A549 (cell line): Measurements from ENCODE around the gene CDKN2AIPNL. TPM values are rescaled to one million over a fixed set of nuclear protein-coding genes. Genes with fewer than 3 reads are reported as not detected.
A peak's percentile ranks its signal among the peaks of the same experiment; 100 is the strongest.

Experiments
- ATAC-seq, 2 experiments: fragments of 200-7000 bp in 1 of 2; fragments of >200 bp in 1 of 2; cut with Nextera tagmentation in 1 of 2; cut with Tn5 transposase in 1 of 2; 3 replicates each; pipeline versions ENCODE4 v1.8.0 to v1.9.1; 2018 to 2020; ENCODE audit warnings: mild to moderate bottlenecking in 1 of 2, moderate library complexity in 1 of 2
- CTCF ChIA-PET: fragments of 300-600 bp; sonication (Branson Sonifier 250); formaldehyde crosslinking; extraction: SDS; loops from one replicate; lab custom pipeline; 2021; ENCODE audit warnings: antibody characterized with exemption, inconsistent platforms; lab: Yijun Ruan, JAX
- POLR2A ChIA-PET: fragments of 350-600 bp; formaldehyde crosslinking; extraction: SDS; loops from one replicate; lab custom pipeline; 2021; ENCODE audit warnings: antibody characterized with exemption, inconsistent platforms; lab: Yijun Ruan, JAX
- DNase-seq, 2 experiments: peaks; one replicate each; pipeline versions ENCODE4 v3.0.0 to v3.0.0-alpha.2; 2011 to 2016; ENCODE audit warnings: low read depth in 1 of 2, low spot score in 1 of 2
- FAIRE-seq: peaks from 2 replicates; lab custom pipeline; 2011; peaks lifted over from hg19 to GRCh38; lab: Jason Lieb, UNC
- H3K27ac ChIP-seq, 2 experiments: fragments of >200 bp; sonication (Bioruptor Twin); formaldehyde crosslinking; 3 replicates each; pipeline ENCODE4 v1.5.1; 2016 to 2017
- H3K4me1 ChIP-seq: fragments of >200 bp; sonication (Bioruptor Twin); formaldehyde crosslinking; 3 replicates; pipeline ENCODE4 v1.6.1; 2016
- H3K4me2 ChIP-seq: fragments of >200 bp; sonication (Bioruptor Twin); formaldehyde crosslinking; 3 replicates; pipeline ENCODE4 v1.6.1; 2016
- H3K4me3 ChIP-seq: fragments of >200 bp; sonication (Bioruptor Twin); formaldehyde crosslinking; 3 replicates; pipeline ENCODE4 v1.5.1; 2016
- H3K9me3 ChIP-seq: fragments of >200 bp; sonication (Bioruptor Twin); formaldehyde crosslinking; 3 replicates; pipeline ENCODE4 v1.6.1; 2016
- CBX2 ChIP-seq: fragments of 200-600 bp; sonication (generic); IDR thresholded peaks from 2 replicates; pipeline ENCODE4 v1.6.1; 2016; ENCODE audit warnings: low read depth, mild to moderate bottlenecking, borderline replicate concordance
- CEBPB ChIP-seq, 2 experiments: fragments of >200 bp in 1 of 2; sonication (Bioruptor Twin) in 1 of 2; formaldehyde crosslinking in 1 of 2; IDR thresholded peaks; 2 replicates each; pipeline ENCODE4 v1.6.1; 2012 to 2016
- E2F6 ChIP-seq: IDR thresholded peaks from 2 replicates; pipeline ENCODE4 v1.6.1; 2012; ENCODE audit warnings: low read depth, borderline replicate concordance
- EHF ChIP-seq: fragments of 250-450 bp; sonication (Bioruptor Pico); IDR thresholded peaks from 2 replicates; pipeline ENCODE4 v1.5.0; 2020; ENCODE audit warnings: mild to moderate bottlenecking
- EHMT2 ChIP-seq: fragments of 200-600 bp; sonication (generic); IDR thresholded peaks from 2 replicates; pipeline ENCODE4 v1.6.1; 2016; ENCODE audit warnings: antibody characterized with exemption, low read depth, mild to moderate bottlenecking, moderate library complexity
- ELK1 ChIP-seq: fragments of 150-350 bp; IDR thresholded peaks from 2 replicates; pipeline ENCODE4 v1.6.1; 2014; ENCODE audit warnings: low read depth, mild to moderate bottlenecking, low read length
- HOXA7 ChIP-seq: fragments of 250-450 bp; sonication (Bioruptor Pico); IDR thresholded peaks from 2 replicates; pipeline ENCODE4 v1.5.0; 2020; ENCODE audit warnings: mild to moderate bottlenecking, moderate library complexity
- HOXB13 ChIP-seq: fragments of 250-450 bp; sonication (Bioruptor Pico); IDR thresholded peaks from 2 replicates; pipeline ENCODE4 v1.5.0; 2020; ENCODE audit warnings: low read depth, mild to moderate bottlenecking, moderate library complexity
- HOXB5 ChIP-seq: fragments of 250-450 bp; sonication (Bioruptor Pico); IDR thresholded peaks from 2 replicates; pipeline ENCODE4 v1.5.0; 2020; ENCODE audit warnings: mild to moderate bottlenecking, moderate library complexity
- MYC ChIP-seq: IDR thresholded peaks from 2 replicates; pipeline ENCODE4 v1.6.1; 2012; ENCODE audit warnings: mild to moderate bottlenecking, inconsistent platforms, low read length, improper control_type of control experiment, borderline replicate concordance
- NR3C1 ChIP-seq: fragments of >200 bp; sonication (Bioruptor Twin); formaldehyde crosslinking; IDR thresholded peaks from 3 replicates; pipeline ENCODE4 v1.6.1; 2017
- PBX3 ChIP-seq: IDR thresholded peaks from 2 replicates; pipeline ENCODE4 v1.6.1; 2012
- POLR2AphosphoS2 ChIP-seq: conservative IDR thresholded peaks from 2 replicates; pipeline ENCODE4 v1.6.1; 2012; ENCODE audit warnings: low read length, improper control_type of control experiment, inconsistent platforms
- RARB ChIP-seq: fragments of 250-450 bp; sonication (Bioruptor Pico); IDR thresholded peaks from 2 replicates; pipeline ENCODE4 v1.8.0; 2021; ENCODE audit warnings: mild to moderate bottlenecking, moderate library complexity
- RCOR1 ChIP-seq: fragments of 150-350 bp; IDR thresholded peaks from 2 replicates; pipeline ENCODE4 v1.6.1; 2014; ENCODE audit warnings: antibody characterized with exemption, low read length, low read depth
- REST ChIP-seq: fragments of 200-600 bp; sonication (generic); IDR thresholded peaks from 2 replicates; pipeline ENCODE4 v1.6.1; 2016; ENCODE audit warnings: antibody characterized with exemption, mild to moderate bottlenecking, moderate library complexity
- TP53 ChIP-seq: fragments of 250-450 bp; sonication (Bioruptor Pico); IDR thresholded peaks from 2 replicates; pipeline ENCODE4 v1.5.0; 2021; ENCODE audit warnings: mild to moderate bottlenecking, moderate library complexity
- ZSCAN20 ChIP-seq: fragments of 250-450 bp; sonication (Bioruptor Pico); IDR thresholded peaks from 2 replicates; pipeline ENCODE4 v1.8.0; 2022; ENCODE audit warnings: mild to moderate bottlenecking, moderate library complexity
- WGBS: methylation state at CpG from one replicate; pipeline ENCODE4 v1.1.6; 2017; ENCODE audit errors: missing lambda C conversion rate; 5-methylcytosine and 5-hydroxymethylcytosine counted together
- polyA plus RNA-seq, 4 experiments: library from polyadenylated mRNA; depleted of rRNA in 3 of 4; stranded (reverse); fragments of >200 nt; fragmentation: RNase III in 1 of 4; extraction: RNeasy Plus Mini Kit Qiagen cat#74134 plus additional on column Dnase treatment in 1 of 4; gene quantifications; 2 replicates in 3 of 4; 3 replicates in 1 of 4; pipeline ENCODE4 v1.2.3, GENCODE V29; 2011 to 2017

Gene CDKN2AIPNL
- polyA plus RNA-seq, 2 of the 4 experiments (the other 2 are of a cell fraction), result 48.0 to 49.9 TPM

- H3K9me3 ChIP-seq, result no peaks in the 10 kb centered on the region
- ATAC-seq (no peak), FAIRE-seq (no peak), DNase-seq (no peak)
- WGBS, result 2% methylated on average over 9 of the region's 9 CpGs
- ChIA-PET CTCF (interaction anchor here (0.7 to 10.0 kb wide), 52 partner anchors 9 to 198 kb away, joined by 3 to 103 read pairs (median 5); partner anchors contain the start of genes JADE2 and UBE2B), POLR2A (interaction anchor here (0.5 to 2.5 kb wide), 14 partner anchors 15 to 176 kb away, joined by 3 to 23 read pairs (median 5); partner anchors contain the start of genes JADE2 and UBE2B)
- peaks cover 35% of the 10 kb centered on the region for H3K4me1 ChIP-seq
- peak overlapping the region; percentile 93 to 94 for H3K27ac ChIP-seq
- no peak for TF ChIP-seq POLR2AphosphoS2
- no peak for TF ChIP-seq EHF (CRISPR knock-in tag)
- TF ChIP-seq ZSCAN20, result no peak
- TF ChIP-seq EHMT2, result no peak
- no peak for TF ChIP-seq REST
- TF ChIP-seq HOXA7 (CRISPR knock-in tag), result no peak
- TF ChIP-seq ELK1, result no peak
- TF ChIP-seq HOXB5 (CRISPR knock-in tag), result no peak
- TF ChIP-seq HOXB13, result no peak
- TF ChIP-seq RARB (CRISPR knock-in tag), result no peak
- TF ChIP-seq CBX2, result no peak
- no peak for TF ChIP-seq E2F6
- TF ChIP-seq NR3C1, result no peak
- TF ChIP-seq CEBPB (IDR thresholded peaks at IDR 0.05), result no peak
- H3K4me2 ChIP-seq, result peak overlapping the region; percentile 94
- H3K4me3 ChIP-seq, result peak overlapping the region; percentile 61
Observed at GRCh38 chr5:134411228-134411545, 494 bp downstream of the CDKN2AIPNL start.

GRCh38 chr5:134410822-134411221 is 859 bp downstream of the CDKN2AIPNL start:
- Histone ChIP-seq H3K9me3 (no peaks in the 10 kb centered on the region), H3K4me2 (peak overlapping the region; percentile 94), H3K27ac (peak overlapping the region; percentile 93 to 94), H3K4me1 (peaks cover 31% of the 10 kb centered on the region), H3K4me3 (peak overlapping the region; percentile 61)
- 24% methylated on average over 4 of the region's 4 CpGs for WGBS
- TF ChIP-seq MYC (no peak), PBX3 (no peak), EHF (CRISPR knock-in tag) (no peak), TP53 (CRISPR knock-in tag) (no peak), RCOR1 (no peak)
- FAIRE-seq, result no peak
- ChIA-PET CTCF (interaction anchor here (0.8 to 10.0 kb wide), 43 partner anchors 9 to 176 kb away, joined by 3 to 103 read pairs (median 6); partner anchors contain the start of genes JADE2 and UBE2B), POLR2A (interaction anchor here (0.5 to 2.5 kb wide), 10 partner anchors 15 to 114 kb away, joined by 3 to 23 read pairs (median 7); partner anchors contain the start of genes JADE2 and UBE2B)
- DNase-seq, result no peak
- no peak for ATAC-seq
